Stomach smooth muscle (tissue), 2 donors: ENCODE results near the gene ZEB2.
A peak's percentile ranks its signal among the peaks of the same experiment; 100 is the strongest.

Source experiments
- H3K27ac ChIP-seq: one replicate; pipeline ENCODE4 v1.7.0; 2013; ENCODE audit warnings: mild to moderate bottlenecking, low read length, inconsistent platforms
- H3K27me3 ChIP-seq, 2 donors: one replicate each; pipeline ENCODE4 v1.7.0; 2013; ENCODE audit warnings: low read length in 2 of 2; ENCODE audit not compliant: insufficient read depth in 2 of 2, control insufficient read depth in 1 of 2
- H3K36me3 ChIP-seq, 2 donors: one replicate each; pipeline ENCODE4 v1.7.0; 2013; ENCODE audit warnings: low read length in 2 of 2; ENCODE audit not compliant: control insufficient read depth in 2 of 2, insufficient read depth in 2 of 2
- H3K4me1 ChIP-seq: one replicate; pipeline ENCODE4 v1.7.0; 2013; ENCODE audit warnings: low read length; ENCODE audit not compliant: control insufficient read depth, insufficient read depth
- H3K4me3 ChIP-seq, 2 donors: one replicate each; pipeline ENCODE4 v1.7.0; 2013; ENCODE audit warnings: low read length in 2 of 2
- H3K9ac ChIP-seq, 2 donors: one replicate each; pipeline ENCODE4 v1.7.0; 2013; ENCODE audit warnings: low read length in 2 of 2, mild to moderate bottlenecking in 1 of 2
- H3K9me3 ChIP-seq, 2 donors: one replicate each; pipeline ENCODE4 v1.7.0; 2013; ENCODE audit warnings: low read length in 2 of 2; ENCODE audit not compliant: control insufficient read depth in 2 of 2
- donor health status: healthy.
- donor health status: Pancreatic carcinoma.

ZEB2 gene

GRCh38 chr2:144529841-144530240 is 9.9 kb upstream of the ZEB2 start:
- H3K4me1 ChIP-seq: no peaks in the 10 kb centered on the region
- no peak overlapping the region for H3K27ac ChIP-seq
- H3K9ac ChIP-seq: no peak overlapping the region
- no peaks in the 10 kb centered on the region for H3K9me3 ChIP-seq
- no peaks in the 10 kb centered on the region for H3K36me3 ChIP-seq
- no peak overlapping the region for H3K4me3 ChIP-seq
- peaks cover 2 to 5% of the 10 kb centered on the region in 2 donors for H3K27me3 ChIP-seq

DNA sequence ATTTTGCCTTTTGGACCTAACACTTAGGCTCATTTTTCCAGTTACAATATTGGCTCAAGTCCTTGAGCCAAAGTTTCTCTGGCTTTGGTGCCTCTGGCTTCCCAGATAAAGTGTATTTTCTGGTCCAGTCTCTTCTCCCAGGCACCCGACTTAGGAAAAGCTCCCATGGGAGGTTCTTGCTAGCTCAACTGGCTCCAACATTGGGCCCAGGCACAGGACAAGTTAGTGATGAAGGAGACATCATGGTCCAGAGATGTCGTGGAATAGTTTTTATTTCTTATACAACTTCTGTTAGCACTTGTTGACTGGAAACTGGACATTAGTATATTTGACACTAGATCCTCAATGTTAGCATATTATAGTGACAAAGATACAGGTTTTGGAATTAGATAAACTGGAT is 8.2 kb upstream of the ZEB2 start:
- H3K27ac ChIP-seq: no peak overlapping the region
- H3K9ac ChIP-seq: no peak overlapping the region
- H3K27me3 ChIP-seq: peaks cover 5 to 11% of the 10 kb centered on the region in 2 donors
- no peaks in the 10 kb centered on the region for H3K4me1 ChIP-seq
- H3K36me3 ChIP-seq: no peaks in the 10 kb centered on the region
- no peaks in the 10 kb centered on the region for H3K9me3 ChIP-seq
- H3K4me3 ChIP-seq: no peak overlapping the region

- Histone ChIP-seq H3K27ac (no peak overlapping the region), H3K9ac (no peak overlapping the region), H3K27me3 (peaks cover 10 to 20% of the 10 kb centered on the region in 2 donors), H3K4me3 (no peak overlapping the region), H3K9me3 (no peaks in the 10 kb centered on the region), H3K36me3 (no peaks in the 10 kb centered on the region), H3K4me1 (peaks cover 5% of the 10 kb centered on the region)
These were observed 6.9 kb upstream of the ZEB2 start for GRCh38 chr2:144526831-144527230.

DNA sequence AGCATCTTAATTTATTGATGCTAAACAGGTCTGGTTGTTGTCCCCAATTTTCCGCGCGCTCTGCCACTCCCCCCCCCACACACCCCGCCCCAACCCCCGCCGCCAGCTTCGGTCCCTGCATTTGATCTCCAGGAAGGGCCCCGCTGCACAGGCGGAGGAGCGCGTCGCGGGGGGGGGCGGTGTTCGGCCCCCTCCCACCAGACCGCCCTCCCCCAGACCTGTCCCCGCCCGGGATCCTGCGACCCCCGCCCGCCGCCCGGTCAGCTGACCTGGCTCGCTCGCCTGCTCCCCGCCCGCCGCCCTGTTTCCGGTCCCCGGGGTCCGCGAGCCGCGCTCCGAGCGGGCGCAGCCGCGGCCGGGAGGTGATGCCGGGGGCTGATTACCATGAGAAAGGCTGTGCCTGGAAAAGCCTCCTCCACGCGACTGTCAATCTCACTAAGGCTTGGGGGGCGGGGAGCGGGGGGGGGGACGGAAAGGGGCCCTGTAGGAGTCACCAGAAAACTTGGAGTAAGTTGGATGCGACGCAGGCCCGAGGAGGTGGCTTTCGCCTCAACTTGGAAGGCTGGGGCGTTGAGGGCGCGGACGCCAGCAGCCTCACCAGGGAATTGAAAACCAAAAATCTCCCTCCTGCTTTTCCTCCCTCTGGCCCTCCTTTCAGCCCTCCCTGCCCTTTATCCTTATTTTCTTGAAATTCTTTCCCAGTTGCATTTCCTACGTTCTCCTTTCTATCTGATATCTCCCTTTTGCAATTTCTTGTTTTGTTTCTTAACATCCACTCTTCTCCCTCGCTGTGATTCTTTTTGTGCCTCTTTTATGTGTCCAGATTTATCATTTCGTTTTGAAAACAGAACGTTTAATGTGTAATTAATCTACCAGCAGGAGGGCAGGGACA is 4.4 kb upstream of the ZEB2 start:
- Histone ChIP-seq H3K27ac (peak overlapping the region; percentile 58), H3K27me3 (peaks cover 16 to 38% of the 10 kb centered on the region in 2 donors), H3K36me3 (no peaks in the 10 kb centered on the region), H3K9ac (peak overlapping the region in 1 of 2 donors; percentile 65), H3K4me3 (peak overlapping the region; percentile 31 to 71), H3K4me1 (peaks cover 5% of the 10 kb centered on the region), H3K9me3 (no peaks in the 10 kb centered on the region)

DNA sequence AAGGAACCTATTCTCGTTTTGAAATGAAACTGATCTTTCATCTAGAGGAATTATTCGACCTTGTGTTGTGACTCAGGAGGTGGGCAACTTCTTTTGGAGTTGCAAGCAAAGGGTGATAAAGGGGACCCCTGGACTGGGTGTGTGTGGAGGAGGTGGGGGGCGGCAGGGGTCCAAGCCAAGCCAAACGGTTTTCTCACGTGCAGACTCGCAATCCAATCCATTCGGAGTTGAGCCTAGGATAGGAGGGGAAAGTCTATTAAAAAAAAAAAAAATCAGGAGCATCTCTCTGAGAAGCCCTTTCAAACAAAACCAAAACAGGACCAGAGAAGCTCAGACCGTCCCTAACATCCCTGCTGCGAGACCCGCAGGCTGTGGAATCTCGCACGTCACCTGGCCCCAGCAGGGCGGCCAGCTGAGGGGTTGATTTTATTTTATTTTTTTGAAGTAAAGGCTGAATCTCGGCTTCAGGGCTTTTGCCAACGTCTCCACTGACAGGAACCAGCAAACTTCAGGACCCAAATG is 3.7 kb upstream of the ZEB2 start:
- H3K27ac ChIP-seq: peak overlapping the region; percentile 58
- H3K9ac ChIP-seq: peak overlapping the region; percentile 43 to 65
- no peaks in the 10 kb centered on the region for H3K9me3 ChIP-seq
- peaks cover 21 to 42% of the 10 kb centered on the region in 2 donors for H3K27me3 ChIP-seq
- H3K4me3 ChIP-seq: peak overlapping the region; percentile 21 to 71
- peaks cover 5% of the 10 kb centered on the region for H3K4me1 ChIP-seq
- no peaks in the 10 kb centered on the region for H3K36me3 ChIP-seq

GRCh38 chr2:144522897-144523595 is 3.1 kb upstream of the ZEB2 start:
- Histone ChIP-seq H3K27ac (peak overlapping the region; percentile 58), H3K4me3 (peak overlapping the region; percentile 21 to 71), H3K27me3 (peaks cover 26 to 48% of the 10 kb centered on the region in 2 donors), H3K9ac (peak overlapping the region in 1 of 2 donors; percentile 65), H3K9me3 (no peaks in the 10 kb centered on the region), H3K4me1 (peaks cover 5% of the 10 kb centered on the region), H3K36me3 (no peaks in the 10 kb centered on the region)

GRCh38 chr2:144522176-144522896 is 2.4 kb upstream of the ZEB2 start:
- Histone ChIP-seq H3K27ac (peak overlapping the region; percentile 58), H3K4me1 (peaks cover 5% of the 10 kb centered on the region), H3K27me3 (peaks cover 26 to 54% of the 10 kb centered on the region in 2 donors), H3K9ac (peak overlapping the region; percentile 22 to 65), H3K9me3 (no peaks in the 10 kb centered on the region), H3K36me3 (no peaks in the 10 kb centered on the region), H3K4me3 (peak overlapping the region in 1 of 2 donors; percentile 71)

DNA sequence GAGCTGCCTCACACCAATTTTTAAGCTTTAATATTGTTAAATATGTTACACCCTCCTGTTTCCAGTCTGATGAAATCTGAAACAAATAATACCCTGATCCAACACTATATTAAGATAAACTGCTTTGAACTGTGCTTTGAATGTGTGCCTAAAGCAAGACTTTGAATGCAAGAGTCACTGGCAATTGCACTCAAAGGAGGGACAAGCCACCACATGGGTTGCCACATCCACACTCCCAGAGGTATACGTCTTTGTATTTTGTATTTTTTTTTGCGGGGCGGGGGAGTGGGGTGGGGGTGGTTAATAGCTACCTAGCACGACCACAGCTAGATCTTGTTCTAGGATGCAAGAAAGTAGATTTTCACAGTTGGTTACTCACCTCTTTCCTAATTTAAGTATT is 1.8 kb upstream of the ZEB2 start:
- H3K27ac ChIP-seq: no peak overlapping the region
- peak overlapping the region; percentile 9 to 43 for H3K4me3 ChIP-seq
- no peaks in the 10 kb centered on the region for H3K36me3 ChIP-seq
- H3K4me1 ChIP-seq: peaks cover 5% of the 10 kb centered on the region
- H3K9ac ChIP-seq: peak overlapping the region in 1 of 2 donors; percentile 37
- peaks cover 26 to 58% of the 10 kb centered on the region in 2 donors for H3K27me3 ChIP-seq
- no peaks in the 10 kb centered on the region for H3K9me3 ChIP-seq

DNA sequence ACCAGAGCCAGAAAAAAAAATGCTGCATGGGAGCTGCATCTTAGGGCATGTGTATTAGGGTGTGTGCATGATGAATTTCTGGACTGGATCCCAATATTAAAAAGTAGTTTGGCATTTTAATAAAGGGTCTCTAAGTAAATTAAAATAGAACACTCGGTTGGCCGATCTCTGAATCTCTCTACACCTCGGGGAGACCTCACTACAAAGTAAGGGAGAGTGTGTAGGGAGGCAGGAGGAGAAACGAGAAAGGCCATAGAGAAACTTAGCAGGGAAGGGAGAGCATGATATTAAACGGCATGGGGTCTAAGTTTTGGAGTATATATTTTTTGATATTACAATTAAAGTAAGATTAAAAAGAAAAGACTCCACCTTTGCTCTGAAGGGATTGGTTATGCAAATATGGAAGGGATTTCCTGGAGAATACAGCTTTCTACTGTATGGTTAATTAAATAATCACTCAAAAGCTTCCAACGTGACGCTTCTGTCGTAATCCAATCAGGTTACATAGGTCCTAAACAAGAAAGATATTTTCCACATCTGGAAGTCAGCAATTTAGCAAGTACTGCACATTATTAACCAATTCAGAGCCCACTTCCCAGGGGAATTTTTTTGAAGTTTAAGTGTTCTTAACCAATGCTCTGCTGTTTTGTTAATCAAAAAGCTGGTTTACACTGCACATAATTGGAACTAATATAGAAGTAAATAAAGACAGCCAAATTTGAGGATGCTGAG is 1.0 kb upstream of the ZEB2 start:
- H3K4me3 ChIP-seq: peak overlapping the region; percentile 43 to 52
- no peaks in the 10 kb centered on the region for H3K9me3 ChIP-seq
- peaks cover 7% of the 10 kb centered on the region for H3K4me1 ChIP-seq
- no peaks in the 10 kb centered on the region for H3K36me3 ChIP-seq
- H3K9ac ChIP-seq: peak overlapping the region in 1 of 2 donors; percentile 37
- H3K27me3 ChIP-seq: peaks cover 26 to 63% of the 10 kb centered on the region in 2 donors
- H3K27ac ChIP-seq: no peak overlapping the region

GRCh38 chr2:144519597-144519933 is 354 bp downstream of the ZEB2 start:
- peak overlapping the region; percentile 79 to 82 for H3K9ac ChIP-seq
- H3K36me3 ChIP-seq: no peaks in the 10 kb centered on the region
- peaks cover 11% of the 10 kb centered on the region for H3K4me1 ChIP-seq
- no peaks in the 10 kb centered on the region for H3K9me3 ChIP-seq
- H3K4me3 ChIP-seq: peak overlapping the region; percentile 76 to 83
- peaks cover 28 to 66% of the 10 kb centered on the region in 2 donors for H3K27me3 ChIP-seq
- peak overlapping the region; percentile 73 for H3K27ac ChIP-seq
